GM23248 (cell line): ENCODE data around the gene SEMA6B. TPM values are rescaled to one million over a fixed set of nuclear protein-coding genes. Genes with fewer than 3 reads are reported as not detected.

Source experiments
- DNase-seq: peaks from one replicate; pipeline ENCODE4 v3.0.0-alpha.2; 2015
- H2AFZ ChIP-seq: fragments of 200-600 bp; sonication (generic); 2 replicates; pipeline ENCODE4 v1.6.1; 2016; ENCODE audit warnings: antibody characterized with exemption
- H3F3A ChIP-seq: fragments of 200-600 bp; sonication (generic); 2 replicates; pipeline ENCODE4 v1.6.1; 2016; ENCODE audit warnings: mild to moderate bottlenecking, antibody characterized with exemption, mixed run types; ENCODE audit not compliant: insufficient read depth
- H3K27ac ChIP-seq: fragments of 200-600 bp; sonication (generic); 2 replicates; pipeline ENCODE4 v1.5.1; 2016; ENCODE audit warnings: mild to moderate bottlenecking
- H3K27me3 ChIP-seq: fragments of 200-600 bp; sonication (generic); replicated peaks from 2 replicates; pipeline ENCODE4 v1.6.1; 2016; ENCODE audit warnings: mild to moderate bottlenecking; ENCODE audit not compliant: insufficient read depth
- H3K36me3 ChIP-seq: fragments of 200-600 bp; sonication (generic); 2 replicates; pipeline ENCODE4 v1.6.1; 2016; ENCODE audit warnings: low read depth, mild to moderate bottlenecking
- H3K4me1 ChIP-seq: fragments of 200-600 bp; sonication (generic); 2 replicates; pipeline ENCODE4 v1.6.1; 2016; ENCODE audit warnings: mild to moderate bottlenecking; ENCODE audit not compliant: insufficient read depth
- H3K4me2 ChIP-seq: fragments of 200-600 bp; sonication (generic); one replicate; pipeline ENCODE4 v1.6.1; 2016; ENCODE audit warnings: mild to moderate bottlenecking; ENCODE audit not compliant: unreplicated experiment
- H3K4me3 ChIP-seq: fragments of 200-600 bp; sonication (generic); 2 replicates; pipeline ENCODE4 v1.5.1; 2016; ENCODE audit warnings: mild to moderate bottlenecking
- H3K79me2 ChIP-seq: fragments of 200-600 bp; sonication (generic); 2 replicates; pipeline ENCODE4 v1.6.1; 2016; ENCODE audit warnings: mild to moderate bottlenecking; ENCODE audit not compliant: insufficient read depth
- H3K9ac ChIP-seq: fragments of 200-600 bp; sonication (generic); 2 replicates; pipeline ENCODE4 v1.6.1; 2016; ENCODE audit warnings: mild to moderate bottlenecking
- H3K9me2 ChIP-seq: fragments of 200-600 bp; sonication (generic); 2 replicates; pipeline ENCODE4 v1.6.1; 2016; ENCODE audit warnings: mixed run types, mild to moderate bottlenecking, moderate library complexity; ENCODE audit not compliant: insufficient read depth
- H3K9me3 ChIP-seq: fragments of 200-600 bp; sonication (generic); one replicate; pipeline ENCODE4 v1.6.1; 2017; ENCODE audit warnings: low read depth
- H4K20me1 ChIP-seq: fragments of 200-600 bp; sonication (generic); 2 replicates; pipeline ENCODE4 v1.6.0; 2016; ENCODE audit not compliant: insufficient read depth
- EZH2 ChIP-seq: fragments of 200-600 bp; sonication (generic); IDR thresholded peaks from 2 replicates; pipeline ENCODE4 v1.6.1; 2018; ENCODE audit warnings: antibody characterized with exemption, mild to moderate bottlenecking; ENCODE audit not compliant: insufficient read depth, poor library complexity, severe bottlenecking
- EZH2phosphoT487 ChIP-seq: fragments of 200-600 bp; sonication (generic); IDR thresholded peaks from 2 replicates; pipeline ENCODE4 v1.6.1; 2018; ENCODE audit warnings: antibody characterized with exemption, moderate library complexity, mild to moderate bottlenecking, low read depth; ENCODE audit not compliant: insufficient read depth
- WGBS, 2 experiments: methylation state at CpG; one replicate each; pipeline ENCODE4 v1.1.6; 2015 to 2017; ENCODE audit warnings: low lambda C conversion rate in 2 of 2, low coverage in 1 of 2; ENCODE audit errors: missing lambda C conversion rate in 2 of 2; 5-methylcytosine and 5-hydroxymethylcytosine counted together
- in situ Hi-C: fragments of 300-500 bp; cut with MboI; formaldehyde crosslinking; loops from 2 replicates; pipeline ENCODE4 v1.15.0; 2020
- polyA plus RNA-seq: library from polyadenylated mRNA; unstranded; fragments of >200 nt; fragmentation: Nextera tagmentation; extraction: Ambion mirVana; gene quantifications from 2 replicates; pipeline ENCODE4 v1.2.1, GENCODE V29; 2016
- total RNA-seq: library from RNA; depleted of rRNA; stranded (reverse); fragments of >200 nt; shearing (Covaris generic); gene quantifications from 2 replicates; pipeline ENCODE4 v1.2.3, GENCODE V29; 2014

The SEMA6B gene
- total and polyA plus RNA-seq, 2 experiments from 2014 or later = not detected

- no peak overlapping the region for H3K4me3 ChIP-seq
- no peaks in the 10 kb centered on the region for H4K20me1 ChIP-seq
- no peaks in the 10 kb centered on the region for H3K79me2 ChIP-seq
- no peaks in the 10 kb centered on the region for H3F3A ChIP-seq
- H3K27ac ChIP-seq = no peak overlapping the region
- H3K9me3 ChIP-seq = no peaks in the 10 kb centered on the region
- H3K4me2 ChIP-seq = no peak overlapping the region
- H3K9me2 ChIP-seq = no peaks in the 10 kb centered on the region
- no peaks in the 10 kb centered on the region for H3K4me1 ChIP-seq
- WGBS, 2 experiments = 63 to 74% methylated on average over 10 to 15 of the region's 16 CpGs
- in situ Hi-C loops = no loop called here
- DNase-seq = no peak
- no peak overlapping the region for H3K9ac ChIP-seq
- peaks cover 52% of the 10 kb centered on the region for H3K27me3 ChIP-seq
- no peaks in the 10 kb centered on the region for H3K36me3 ChIP-seq
- TF ChIP-seq EZH2phosphoT487 (no peak), EZH2 (no peak)
- no peak overlapping the region for H2AFZ ChIP-seq
Observed at GRCh38 chr19:4582980-4583842, 23.7 kb upstream of the SEMA6B start.

- WGBS, 2 experiments = 16 to 36% methylated on average over 15 to 42 of the region's 57 CpGs
Observed at GRCh38 chr19:4581666-4582553, 22.4 kb upstream of the SEMA6B start.

GRCh38 chr19:4580961-4581665, 21.6 kb upstream of the SEMA6B start:
- no peaks in the 10 kb centered on the region for H3K9me3 ChIP-seq
- no peak for DNase-seq
- H3K27ac ChIP-seq = no peak overlapping the region
- TF ChIP-seq EZH2phosphoT487 = no peak
- no peak for TF ChIP-seq EZH2
- no peaks in the 10 kb centered on the region for H4K20me1 ChIP-seq
- H2AFZ ChIP-seq = no peak overlapping the region
- H3K36me3 ChIP-seq = no peaks in the 10 kb centered on the region
- peaks cover 6% of the 10 kb centered on the region; the same call in 1 of the 2 replicates for H3F3A ChIP-seq
- no peaks in the 10 kb centered on the region for H3K4me1 ChIP-seq
- H3K79me2 ChIP-seq = no peaks in the 10 kb centered on the region
- H3K27me3 ChIP-seq = peaks cover 42% of the 10 kb centered on the region
- in situ Hi-C loops = no loop called here
- H3K9ac ChIP-seq = no peak overlapping the region
- H3K9me2 ChIP-seq = no peaks in the 10 kb centered on the region
- WGBS, 2 experiments = 1 to 11% methylated on average over 6 to 45 of the region's 62 CpGs
- H3K4me2 ChIP-seq = no peak overlapping the region
- no peak overlapping the region for H3K4me3 ChIP-seq

More at GRCh38 chr19:4581666-4582553, 22.4 kb upstream of the SEMA6B start:
- Histone ChIP-seq H3K27me3 (peaks cover 50% of the 10 kb centered on the region), H2AFZ (no peak overlapping the region), H3K4me3 (no peak overlapping the region), H3K9ac (no peak overlapping the region), H3F3A (no peaks in the 10 kb centered on the region), H3K4me2 (no peak overlapping the region), H4K20me1 (no peaks in the 10 kb centered on the region), H3K36me3 (no peaks in the 10 kb centered on the region), H3K79me2 (no peaks in the 10 kb centered on the region), H3K9me2 (no peaks in the 10 kb centered on the region), H3K9me3 (no peaks in the 10 kb centered on the region), H3K27ac (no peak overlapping the region), H3K4me1 (no peaks in the 10 kb centered on the region)
- TF ChIP-seq EZH2phosphoT487 (no peak), EZH2 (no peak)
- in situ Hi-C loops = no loop called here
- no peak for DNase-seq
